ENCODE results near the gene SCFD2. TPM values are rescaled to one million over a fixed set of nuclear protein-coding genes. Genes with fewer than 3 reads are reported as not detected.

SCFD2 gene
- total RNA-seq, 1 experiment from 2014 or later, result 8.1 TPM

DNA sequence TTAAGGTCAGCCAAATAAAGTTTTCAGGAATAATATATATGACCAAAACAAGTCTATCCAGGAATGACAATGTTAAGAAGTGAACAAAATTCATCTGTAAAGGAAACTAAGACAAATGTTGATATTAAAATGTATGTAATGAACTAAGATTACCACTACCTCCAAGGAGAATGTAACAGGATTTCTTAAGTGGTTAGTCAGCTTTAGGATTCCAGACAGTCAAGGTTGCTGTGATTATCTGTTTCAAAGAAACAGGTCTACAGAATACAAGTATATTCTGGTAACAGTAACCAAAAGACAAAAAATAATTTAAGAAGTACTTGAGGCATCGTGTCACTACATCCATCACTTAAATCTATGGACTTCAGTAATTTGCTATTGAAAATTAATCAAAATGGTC is 172.8 kb downstream of the SCFD2 start:
- peaks cover 4% of the 10 kb centered on the region; the same call in 1 of the 2 replicates for H3F3A ChIP-seq (ENCODE audit: insufficient read depth, low read depth)
- H3K4me2 ChIP-seq, result no peak overlapping the region
- BruUV-seq (replicated peaks), result no TSS peak
- no peak overlapping the region for H3K27ac ChIP-seq
- no peak overlapping the region for H3K4me3 ChIP-seq
- intact Hi-C loops (cut with micrococcal nuclease; ENCODE audit: unreplicated experiment), result no loop called here
- TF ChIP-seq, protein P1, sequence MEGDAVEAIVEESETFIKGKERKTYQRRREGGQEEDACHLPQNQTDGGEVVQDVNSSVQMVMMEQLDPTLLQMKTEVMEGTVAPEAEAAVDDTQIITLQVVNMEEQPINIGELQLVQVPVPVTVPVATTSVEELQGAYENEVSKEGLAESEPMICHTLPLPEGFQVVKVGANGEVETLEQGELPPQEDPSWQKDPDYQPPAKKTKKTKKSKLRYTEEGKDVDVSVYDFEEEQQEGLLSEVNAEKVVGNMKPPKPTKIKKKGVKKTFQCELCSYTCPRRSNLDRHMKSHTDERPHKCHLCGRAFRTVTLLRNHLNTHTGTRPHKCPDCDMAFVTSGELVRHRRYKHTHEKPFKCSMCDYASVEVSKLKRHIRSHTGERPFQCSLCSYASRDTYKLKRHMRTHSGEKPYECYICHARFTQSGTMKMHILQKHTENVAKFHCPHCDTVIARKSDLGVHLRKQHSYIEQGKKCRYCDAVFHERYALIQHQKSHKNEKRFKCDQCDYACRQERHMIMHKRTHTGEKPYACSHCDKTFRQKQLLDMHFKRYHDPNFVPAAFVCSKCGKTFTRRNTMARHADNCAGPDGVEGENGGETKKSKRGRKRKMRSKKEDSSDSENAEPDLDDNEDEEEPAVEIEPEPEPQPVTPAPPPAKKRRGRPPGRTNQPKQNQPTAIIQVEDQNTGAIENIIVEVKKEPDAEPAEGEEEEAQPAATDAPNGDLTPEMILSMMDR (conservative IDR thresholded peaks at IDR 0.05), result no peak
- no peak for TF ChIP-seq EZH2 (IDR thresholded peaks at IDR 0.05; ENCODE audit: low read depth)
- no peaks in the 10 kb centered on the region for H3K4me1 ChIP-seq (replicated peaks; ENCODE audit: insufficient read depth)
- H3K36me3 ChIP-seq (ENCODE audit: low read depth), result no peaks in the 10 kb centered on the region
- peaks cover 9% of the 10 kb centered on the region for H4K20me1 ChIP-seq (ENCODE audit: insufficient read depth)
- no peak overlapping the region for H2AFZ ChIP-seq
- no peaks in the 10 kb centered on the region for H3K79me2 ChIP-seq (ENCODE audit: low read depth)
- no peak for DNase-seq
- no peaks in the 10 kb centered on the region for H3K9me2 ChIP-seq (ENCODE audit: insufficient read depth)
- no peaks in the 10 kb centered on the region for H3K27me3 ChIP-seq (ENCODE audit: insufficient read depth, low read depth)
- H3K9me3 ChIP-seq (ENCODE audit: insufficient read depth, low read depth), result no peaks in the 10 kb centered on the region
- ChIA-PET POLR2A (ENCODE audit: unreplicated experiment) (no interaction called here), CTCF (no interaction called here)

DNA sequence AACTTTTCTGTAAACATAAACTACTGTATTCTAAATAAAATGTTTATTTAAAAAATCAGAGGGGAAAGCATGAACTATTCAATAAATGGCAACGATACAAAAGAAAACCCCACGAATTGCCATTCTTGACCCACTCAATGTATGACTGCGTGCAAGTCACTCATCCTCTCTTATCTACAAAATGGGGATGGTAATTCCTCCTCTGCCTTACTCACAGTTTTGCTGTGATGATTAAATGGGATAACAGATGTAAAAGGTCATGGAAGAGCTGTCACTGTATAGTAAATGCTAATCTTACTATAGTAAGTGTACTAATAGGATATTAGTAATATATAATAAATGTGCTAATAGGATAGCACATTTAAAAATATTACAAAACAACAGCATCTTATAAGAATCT is 173.4 kb downstream of the SCFD2 start:
- no peak overlapping the region for H3K4me2 ChIP-seq
- peaks cover 9% of the 10 kb centered on the region for H4K20me1 ChIP-seq (ENCODE audit: insufficient read depth)
- H3K9me2 ChIP-seq (ENCODE audit: insufficient read depth), result no peaks in the 10 kb centered on the region
- CTCF ChIA-PET, result no interaction called here
- H3K27ac ChIP-seq, result no peak overlapping the region
- H2AFZ ChIP-seq, result no peak overlapping the region
- POLR2A ChIA-PET (ENCODE audit: unreplicated experiment), result no interaction called here
- peaks cover under 1% of the 10 kb centered on the region; the same call in 1 of the 2 replicates for H3F3A ChIP-seq (ENCODE audit: insufficient read depth, low read depth)
- H3K79me2 ChIP-seq (ENCODE audit: low read depth), result no peaks in the 10 kb centered on the region
- H3K4me3 ChIP-seq, result no peak overlapping the region
- no peaks in the 10 kb centered on the region for H3K9me3 ChIP-seq (ENCODE audit: insufficient read depth, low read depth)
- no TSS peak for BruUV-seq (replicated peaks)
- intact Hi-C loops (cut with micrococcal nuclease; ENCODE audit: unreplicated experiment), result no loop called here
- no peaks in the 10 kb centered on the region for H3K4me1 ChIP-seq (replicated peaks; ENCODE audit: insufficient read depth)
- no peaks in the 10 kb centered on the region for H3K36me3 ChIP-seq (ENCODE audit: low read depth)
- H3K27me3 ChIP-seq (ENCODE audit: insufficient read depth, low read depth), result no peaks in the 10 kb centered on the region
- TF ChIP-seq, protein P1 (conservative IDR thresholded peaks at IDR 0.05), result no peak
- TF ChIP-seq EZH2 (IDR thresholded peaks at IDR 0.05; ENCODE audit: low read depth), result no peak
- DNase-seq, result no peak

DNA sequence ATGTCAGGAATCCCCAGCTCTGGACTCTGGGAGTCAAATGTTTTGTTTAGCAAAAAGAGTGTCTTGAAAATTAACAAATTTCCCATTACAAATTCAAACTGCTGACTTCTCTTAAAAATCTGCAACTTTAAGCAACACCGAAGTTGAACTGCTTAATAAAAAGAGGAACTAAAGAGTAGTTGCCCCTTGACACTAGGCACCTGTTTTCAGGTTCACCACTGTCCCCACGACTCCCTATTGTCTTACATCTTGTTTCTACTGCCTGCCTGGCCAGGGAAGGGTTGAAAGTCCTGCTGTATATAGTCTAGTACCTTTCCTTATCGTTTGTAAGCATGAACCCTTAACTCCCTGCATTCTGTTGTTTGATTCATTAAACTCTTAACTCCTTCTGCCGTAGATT is 173.9 kb downstream of the SCFD2 start:
- Histone ChIP-seq H3K79me2 (ENCODE audit: low read depth) (no peaks in the 10 kb centered on the region), H3F3A (ENCODE audit: insufficient read depth, low read depth) (no peaks in the 10 kb centered on the region), H4K20me1 (ENCODE audit: insufficient read depth) (peaks cover 8% of the 10 kb centered on the region), H3K4me3 (no peak overlapping the region), H3K4me2 (no peak overlapping the region), H3K27ac (no peak overlapping the region), H2AFZ (no peak overlapping the region), H3K9me2 (ENCODE audit: insufficient read depth) (no peaks in the 10 kb centered on the region), H3K27me3 (ENCODE audit: insufficient read depth, low read depth) (no peaks in the 10 kb centered on the region), H3K36me3 (ENCODE audit: low read depth) (no peaks in the 10 kb centered on the region), H3K4me1 (replicated peaks; ENCODE audit: insufficient read depth) (no peaks in the 10 kb centered on the region), H3K9me3 (ENCODE audit: insufficient read depth, low read depth) (no peaks in the 10 kb centered on the region)
- DNase-seq, result no peak
- intact Hi-C loops (cut with micrococcal nuclease; ENCODE audit: unreplicated experiment), result no loop called here
- ChIA-PET POLR2A (ENCODE audit: unreplicated experiment) (no interaction called here), CTCF (no interaction called here)
- TF ChIP-seq, protein P1 (conservative IDR thresholded peaks at IDR 0.05), result no peak
- no peak for TF ChIP-seq EZH2 (IDR thresholded peaks at IDR 0.05; ENCODE audit: low read depth)
- no TSS peak for BruUV-seq (replicated peaks)

Data from PC-9 (cell line).